ENCODE data around the gene OLIG1.

The OLIG1 gene

GRCh38 chr21:33031152-33031911 lies 38.6 kb upstream of the OLIG1 start:
- DNase-seq = no peak

GRCh38 chr21:33032434-33033047 lies 37.4 kb upstream of the OLIG1 start:
- DNase-seq = no peak

GRCh38 chr21:33033094-33033951 lies 36.6 kb upstream of the OLIG1 start:
- no peak for DNase-seq

- DNase-seq = no peak
Observed at GRCh38 chr21:33033961-33034413, 36.0 kb upstream of the OLIG1 start.

- DNase-seq = no peak
Observed at GRCh38 chr21:33035147-33035546, 34.8 kb upstream of the OLIG1 start.

GRCh38 chr21:33036430-33037162 lies 33.3 kb upstream of the OLIG1 start:
- peak; percentile 19 for DNase-seq

GRCh38 chr21:33037501-33037900 lies 32.4 kb upstream of the OLIG1 start:
- DNase-seq = no peak

- no peak for DNase-seq
Observed at GRCh38 chr21:33039536-33039935, 30.4 kb upstream of the OLIG1 start.

- DNase-seq = no peak
Observed at GRCh38 chr21:33040215-33040614, 29.7 kb upstream of the OLIG1 start.

GRCh38 chr21:33041981-33042380 lies 28.0 kb upstream of the OLIG1 start:
- DNase-seq = no peak

GRCh38 chr21:33042812-33043211 lies 27.1 kb upstream of the OLIG1 start:
- DNase-seq = no peak

GRCh38 chr21:33046455-33046854 lies 23.5 kb upstream of the OLIG1 start:
- no peak for DNase-seq

- DNase-seq = no peak
Observed at GRCh38 chr21:33047231-33047630, 22.7 kb upstream of the OLIG1 start.

- DNase-seq = no peak
Observed at GRCh38 chr21:33051925-33052324, 18.0 kb upstream of the OLIG1 start.

GRCh38 chr21:33053951-33054350 lies 16.0 kb upstream of the OLIG1 start:
- DNase-seq = no peak

GRCh38 chr21:33055991-33056390 lies 13.9 kb upstream of the OLIG1 start:
- no peak for DNase-seq

GRCh38 chr21:33057385-33057940 lies 12.5 kb upstream of the OLIG1 start:
- DNase-seq = no peak

- DNase-seq = no peak
Observed at GRCh38 chr21:33058527-33058926, 11.4 kb upstream of the OLIG1 start.

GRCh38 chr21:33058957-33059356 lies 11.0 kb upstream of the OLIG1 start:
- DNase-seq = no peak

GRCh38 chr21:33059380-33059841 lies 10.5 kb upstream of the OLIG1 start:
- DNase-seq = peak; percentile 13

GRCh38 chr21:33061233-33061632 lies 8.7 kb upstream of the OLIG1 start:
- no peak for DNase-seq

GRCh38 chr21:33063375-33063883 lies 6.5 kb upstream of the OLIG1 start:
- no peak for DNase-seq
